ENCODE data around the gene TRIM17. TPM values are rescaled to one million over a fixed set of nuclear protein-coding genes. Genes with fewer than 3 reads are reported as not detected.

The TRIM17 gene
- total RNA-seq (2021; fragmentation: NEBNext Ultra II Directional; extraction: Animal tissue kit (Norgen Biotek cat#: 25700)): under 1 TPM in 3 of 6 experiments, not detected in 3; 0.23 to 0.36 (median 0.30) TPM
- long read RNA-seq: 0 reads

- Mint-ChIP-seq H3K4me3 (peak within 1 kb of the TSS; percentile 32; the same call in 1 of the 2 replicates), H3K27me3 (ENCODE audit: insufficient read depth) (peaks cover 10% of the 10 kb centered on the region), H3K36me3 (ENCODE audit: low read depth) (peaks cover 6% of the 10 kb centered on the region; the same call in 1 of the 2 replicates), H3K4me1 (ENCODE audit: low read depth) (peaks cover 26% of the 10 kb centered on the region), H3K9me3 (peaks cover 3% of the 10 kb centered on the region; the same call in 1 of the 2 replicates), H3K27ac (no peak within 1 kb of the TSS)
- DNase-seq: no peak
- TF ChIP-seq CTCF (IDR thresholded peaks at IDR 0.05): no peak; the same call in 1 of the 2 replicates
These were observed at the start of gene TRIM17 for GRCh38 chr1:228416217-228416933. Gene TRIM17 (minus strand): TSS chr1:228416861. CDS start chr1:228415072, 1,789 bp downstream.

- no peaks in the 10 kb centered on the region; the same call in 1 of the 2 replicates for H3K9me3 Mint-ChIP-seq
- peaks cover 65% of the 10 kb centered on the region for H3K27me3 Mint-ChIP-seq (ENCODE audit: insufficient read depth)
- H3K36me3 Mint-ChIP-seq (ENCODE audit: low read depth): peaks cover 5% of the 10 kb centered on the region; the same call in 1 of the 2 replicates
- TF ChIP-seq CTCF (IDR thresholded peaks at IDR 0.05): no peak
- DNase-seq: no peak
- no peak overlapping the region for H3K27ac Mint-ChIP-seq
- no peak overlapping the region for H3K4me3 Mint-ChIP-seq
- peaks cover 16% of the 10 kb centered on the region for H3K4me1 Mint-ChIP-seq (ENCODE audit: low read depth)
These were observed 49.0 kb upstream of the TRIM17 start for GRCh38 chr1:228465571-228466146.

GRCh38 chr1:228465141-228465540, 48.5 kb upstream of the TRIM17 start:
- no peak for DNase-seq
- Mint-ChIP-seq H3K4me3 (peak overlapping the region; percentile 78), H3K27me3 (ENCODE audit: insufficient read depth) (peaks cover 65% of the 10 kb centered on the region), H3K36me3 (ENCODE audit: low read depth) (peaks cover 5% of the 10 kb centered on the region; the same call in 1 of the 2 replicates), H3K4me1 (ENCODE audit: low read depth) (peaks cover 17% of the 10 kb centered on the region), H3K9me3 (no peaks in the 10 kb centered on the region; the same call in 1 of the 2 replicates), H3K27ac (no peak overlapping the region)
- no peak for TF ChIP-seq CTCF (IDR thresholded peaks at IDR 0.05)

GRCh38 chr1:228464487-228464983, 47.9 kb upstream of the TRIM17 start:
- Mint-ChIP-seq H3K36me3 (ENCODE audit: low read depth) (peaks cover 5% of the 10 kb centered on the region; the same call in 1 of the 2 replicates), H3K9me3 (no peaks in the 10 kb centered on the region; the same call in 1 of the 2 replicates), H3K4me1 (ENCODE audit: low read depth) (peaks cover 17% of the 10 kb centered on the region), H3K27me3 (ENCODE audit: insufficient read depth) (peaks cover 61% of the 10 kb centered on the region), H3K4me3 (peak overlapping the region; percentile 78), H3K27ac (no peak overlapping the region)
- DNase-seq: peak; percentile 37
- TF ChIP-seq CTCF (IDR thresholded peaks at IDR 0.05): no peak

- DNase-seq: no peak
- TF ChIP-seq CTCF (IDR thresholded peaks at IDR 0.05): no peak
- Mint-ChIP-seq H3K9me3 (no peaks in the 10 kb centered on the region; the same call in 1 of the 2 replicates), H3K27me3 (ENCODE audit: insufficient read depth) (peaks cover 54% of the 10 kb centered on the region), H3K36me3 (ENCODE audit: low read depth) (peaks cover 5% of the 10 kb centered on the region; the same call in 1 of the 2 replicates), H3K27ac (no peak overlapping the region), H3K4me1 (ENCODE audit: low read depth) (peaks cover 17% of the 10 kb centered on the region), H3K4me3 (peak overlapping the region; percentile 55)
These were observed 47.1 kb upstream of the TRIM17 start for GRCh38 chr1:228463559-228464455.

Measured in HFFc6 (cell line).